ENCODE results near the gene SAMD4B. TPM values are rescaled to one million over a fixed set of nuclear protein-coding genes. Genes with fewer than 3 reads are reported as not detected.

Gene SAMD4B
- 10 to 100 TPM; 57.4 to 65.2 (median 59.7) TPM for total RNA-seq

- peak; percentile 98 to 99 for DNase-seq (ENCODE audit: low spot score in 2 of 2)
- Histone ChIP-seq H3K36me3 (no peaks in the 10 kb centered on the region), H3K27me3 (no peaks in the 10 kb centered on the region), H3K27ac (peak within 1 kb of the TSS; percentile 93 to 97), H3K4me3 (peak within 1 kb of the TSS; percentile 70 to 94 (median 89)), H3K9me3 (no peaks in the 10 kb centered on the region), H3K4me1 (peaks cover 0 to 29% of the 10 kb centered on the region in 2 donors)
- intact Hi-C loops (cut with DNase I; ENCODE audit: low total_unique reads), result loop anchor here (10.0 kb wide), 1 partner anchor 937 kb away; the partner anchor contains the start of gene FAM98C
- peak; percentile 76 for TF ChIP-seq POLR2A (IDR thresholded peaks at IDR 0.05)
- TF ChIP-seq CTCF (IDR thresholded peaks at IDR 0.05), result peak; percentile 52 to 76 (median 76)
- TF ChIP-seq POLR2AphosphoS5 (IDR thresholded peaks at IDR 0.05), result peak; percentile 88 to 94 (median 92)
Observed at GRCh38 chr19:39341719-39342604, at the start of gene SAMD4B. SAMD4B (plus strand) TSS chr19:39342421; CDS start chr19:39356894, 14,473 bp downstream.

GRCh38 chr19:39293394-39293793 is 48.8 kb upstream of the SAMD4B start:
- intact Hi-C loops (cut with DNase I; ENCODE audit: low total_unique reads), result no loop called here
- TF ChIP-seq CTCF (IDR thresholded peaks at IDR 0.05) (no peak), POLR2A (IDR thresholded peaks at IDR 0.05) (no peak), POLR2AphosphoS5 (IDR thresholded peaks at IDR 0.05) (no peak)
- DNase-seq (ENCODE audit: low spot score in 2 of 2), result no peak
- no peaks in the 10 kb centered on the region for H3K36me3 ChIP-seq
- H3K27me3 ChIP-seq, result no peaks in the 10 kb centered on the region
- H3K4me1 ChIP-seq, result no peaks in the 10 kb centered on the region
- H3K27ac ChIP-seq, result no peak overlapping the region
- no peaks in the 10 kb centered on the region for H3K9me3 ChIP-seq
- H3K4me3 ChIP-seq, result no peak overlapping the region

- H3K9me3 ChIP-seq, result no peaks in the 10 kb centered on the region
- H3K36me3 ChIP-seq, result no peaks in the 10 kb centered on the region
- H3K4me1 ChIP-seq, result no peaks in the 10 kb centered on the region
- intact Hi-C loops (cut with DNase I; ENCODE audit: low total_unique reads), result loop anchor here (5.0 kb wide), 1 partner anchor 786 kb away; no protein-coding TSS in a partner anchor
- H3K27me3 ChIP-seq, result no peaks in the 10 kb centered on the region
- no peak for DNase-seq (ENCODE audit: low spot score in 2 of 2)
- TF ChIP-seq POLR2A (IDR thresholded peaks at IDR 0.05) (no peak), CTCF (IDR thresholded peaks at IDR 0.05) (no peak), POLR2AphosphoS5 (IDR thresholded peaks at IDR 0.05) (no peak)
- H3K27ac ChIP-seq, result no peak within 1 kb of the TSS
- H3K4me3 ChIP-seq, result no peak within 1 kb of the TSS
Observed at GRCh38 chr19:39296055-39296645, 46.1 kb upstream of the SAMD4B start, which contains the start of gene IFNL1. IFNL1 (plus strand) TSS chr19:39296407; CDS start chr19:39296422, 15 bp downstream.

GRCh38 chr19:39296906-39297305 is 45.3 kb upstream of the SAMD4B start:
- intact Hi-C loops (cut with DNase I; ENCODE audit: low total_unique reads), result loop anchor here (5.0 kb wide), 1 partner anchor 785 kb away; no protein-coding TSS in a partner anchor
- Histone ChIP-seq H3K36me3 (no peaks in the 10 kb centered on the region), H3K4me1 (no peaks in the 10 kb centered on the region), H3K27ac (no peak overlapping the region), H3K9me3 (no peaks in the 10 kb centered on the region), H3K27me3 (no peaks in the 10 kb centered on the region), H3K4me3 (no peak overlapping the region)
- DNase-seq (ENCODE audit: low spot score in 2 of 2), result no peak
- TF ChIP-seq POLR2A (IDR thresholded peaks at IDR 0.05), result no peak
- no peak for TF ChIP-seq CTCF (IDR thresholded peaks at IDR 0.05)
- no peak for TF ChIP-seq POLR2AphosphoS5 (IDR thresholded peaks at IDR 0.05)
